ENCODE data around the gene NELL1. TPM values are rescaled to one million over a fixed set of nuclear protein-coding genes. Genes with fewer than 3 reads are reported as not detected.

Gene NELL1
- total RNA-seq, 4 donors from 2014 or later, result not detected

- no peak for DNase-seq
- Histone ChIP-seq H3K4me1 (no peaks in the 10 kb centered on the region), H3K27me3 (no peaks in the 10 kb centered on the region), H3K4me3 (replicated peaks in 1 of 3) (no peak overlapping the region), H3K36me3 (no peaks in the 10 kb centered on the region), H3K27ac (no peak overlapping the region), H3K9me3 (no peaks in the 10 kb centered on the region)
- 71 to 80% methylated on average over 3 of the region's 3 CpGs for WGBS, 2 donors
- intact Hi-C loops (cut with DNase I), result no loop called here
- no peak for TF ChIP-seq CTCF (IDR thresholded peaks at IDR 0.05)
- no peak for TF ChIP-seq POLR2A (IDR thresholded peaks at IDR 0.05)
These were observed 42.4 kb upstream of the NELL1 start for GRCh38 chr11:20627026-20627425.

DNA sequence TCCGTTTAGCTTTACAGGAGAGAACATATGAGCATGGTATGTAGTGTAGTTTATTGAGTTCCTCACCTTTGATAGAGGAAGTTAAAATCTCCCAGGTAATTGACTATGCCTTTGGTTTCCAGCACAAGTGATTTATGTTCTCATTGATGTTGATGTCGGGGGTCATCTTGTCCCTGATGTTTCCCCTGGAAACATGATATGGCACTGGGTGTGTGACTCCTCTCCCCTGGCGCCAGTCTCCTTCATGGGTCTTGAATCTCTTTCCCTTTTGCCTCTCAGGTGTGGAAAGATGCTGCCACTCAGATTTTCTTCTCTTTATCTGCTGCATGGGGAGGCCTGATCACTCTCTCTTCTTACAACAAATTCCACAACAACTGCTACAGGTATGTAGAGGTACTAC is 41.7 kb upstream of the NELL1 start:
- TF ChIP-seq POLR2A (IDR thresholded peaks at IDR 0.05), result no peak
- no peak for TF ChIP-seq CTCF (IDR thresholded peaks at IDR 0.05)
- Histone ChIP-seq H3K9me3 (no peaks in the 10 kb centered on the region), H3K36me3 (no peaks in the 10 kb centered on the region), H3K27ac (no peak overlapping the region), H3K27me3 (no peaks in the 10 kb centered on the region), H3K4me3 (replicated peaks in 1 of 3) (no peak overlapping the region), H3K4me1 (no peaks in the 10 kb centered on the region)
- WGBS, 2 donors, result 32 to 56% methylated on average over 3 of the region's 3 CpGs
- no peak for DNase-seq
- intact Hi-C loops (cut with DNase I), result no loop called here

- 61 to 69% methylated on average over 5 of the region's 5 CpGs for WGBS, 2 donors
- TF ChIP-seq CTCF (IDR thresholded peaks at IDR 0.05), result no peak
- Histone ChIP-seq H3K4me3 (replicated peaks in 1 of 3) (no peak overlapping the region), H3K9me3 (no peaks in the 10 kb centered on the region), H3K27me3 (no peaks in the 10 kb centered on the region), H3K4me1 (no peaks in the 10 kb centered on the region), H3K27ac (no peak overlapping the region), H3K36me3 (no peaks in the 10 kb centered on the region)
- DNase-seq, result no peak
- intact Hi-C loops (cut with DNase I), result no loop called here
These were observed 37.7 kb upstream of the NELL1 start for GRCh38 chr11:20631519-20632168.

GRCh38 chr11:20632169-20632532 is 37.2 kb upstream of the NELL1 start:
- Histone ChIP-seq H3K27ac (no peak overlapping the region), H3K4me3 (replicated peaks in 1 of 3) (no peak overlapping the region), H3K36me3 (no peaks in the 10 kb centered on the region), H3K9me3 (no peaks in the 10 kb centered on the region), H3K27me3 (no peaks in the 10 kb centered on the region), H3K4me1 (no peaks in the 10 kb centered on the region)
- 46 to 63% methylated on average over 1 of the region's 1 CpG for WGBS, 2 donors
- TF ChIP-seq CTCF (IDR thresholded peaks at IDR 0.05), result no peak
- no peak for TF ChIP-seq POLR2A (IDR thresholded peaks at IDR 0.05)
- no peak for DNase-seq
- intact Hi-C loops (cut with DNase I), result no loop called here

- H3K4me3 ChIP-seq (replicated peaks in 1 of 3), result no peak overlapping the region
- 88 to 89% methylated on average over 5 of the region's 5 CpGs for WGBS, 2 donors
- DNase-seq, result no peak
- intact Hi-C loops (cut with DNase I), result no loop called here
- no peaks in the 10 kb centered on the region for H3K36me3 ChIP-seq
- TF ChIP-seq POLR2A (IDR thresholded peaks at IDR 0.05), result no peak
- no peak overlapping the region for H3K27ac ChIP-seq
- no peaks in the 10 kb centered on the region for H3K27me3 ChIP-seq
- H3K4me1 ChIP-seq, result no peaks in the 10 kb centered on the region
- H3K9me3 ChIP-seq, result no peaks in the 10 kb centered on the region
These were observed 35.3 kb upstream of the NELL1 start for GRCh38 chr11:20634044-20634443.

- WGBS, 2 donors, result 77 to 84% methylated on average over 7 of the region's 7 CpGs
- intact Hi-C loops (cut with DNase I), result no loop called here
- no peak for DNase-seq
- Histone ChIP-seq H3K27ac (no peak overlapping the region), H3K36me3 (no peaks in the 10 kb centered on the region), H3K4me1 (no peaks in the 10 kb centered on the region), H3K4me3 (replicated peaks in 1 of 3) (no peak overlapping the region), H3K27me3 (no peaks in the 10 kb centered on the region), H3K9me3 (no peaks in the 10 kb centered on the region)
- TF ChIP-seq CTCF (IDR thresholded peaks at IDR 0.05), result no peak
- no peak for TF ChIP-seq POLR2A (IDR thresholded peaks at IDR 0.05)
These were observed 34.6 kb upstream of the NELL1 start for GRCh38 chr11:20634781-20635180.
